Mucosa of descending colon (tissue), 3 donors: ENCODE data around the gene LRBA. TPM values are rescaled to one million over a fixed set of nuclear protein-coding genes. Genes with fewer than 3 reads are reported as not detected.

ENCODE experiments used
- ATAC-seq: fragments of 200-7000 bp; cut with Tn5 transposase; one replicate; pipeline ENCODE4 v1.9.1; 2020; ENCODE audit warnings: mild to moderate bottlenecking, moderate library complexity
- DNase-seq, 3 donors: peaks; one replicate each; pipeline ENCODE4 v3.0.0-alpha.2; 2020
- H3K36me3 ChIP-seq: fragments of 200-600 bp; one replicate; pipeline ENCODE4 v1.8.0; 2021; ENCODE audit warnings: low read depth, mild to moderate bottlenecking
- H3K4me1 ChIP-seq: fragments of 200-600 bp; one replicate; pipeline ENCODE4 v1.8.0; 2021; ENCODE audit warnings: low read depth, mild to moderate bottlenecking
- H3K4me3 ChIP-seq: fragments of 200-600 bp; one replicate; pipeline ENCODE4 v1.8.0; 2021; ENCODE audit warnings: mild to moderate bottlenecking
- H3K9me3 ChIP-seq: fragments of 200-600 bp; one replicate; pipeline ENCODE4 v1.8.0; 2021; ENCODE audit warnings: mild to moderate bottlenecking
- intact Hi-C, 2 donors: fragments of 100-400 bp; cut with DNase I in 1 of 2; cut with micrococcal nuclease in 1 of 2; formaldehyde crosslinking; loops; one replicate each; pipeline versions ENCODE4 v1.11.0 to v1.11.1; 2022; cut with DNase I, micrococcal nuclease
- total RNA-seq, 3 donors: library from RNA; stranded (reverse); fragmentation: NEBNext Ultra II Directional in 2 of 3; extraction: Animal tissue kit (Norgen Biotek cat#: 25700) in 2 of 3; gene quantifications; one replicate each; pipeline versions ENCODE4 v1.2.1 to v1.2.4, GENCODE V29; 2021 to 2023
- TF ChIP-seq, protein P1 (sequence below): fragments of 200-600 bp; IDR thresholded peaks from one replicate; pipeline ENCODE4 v1.8.0; 2022; ENCODE audit warnings: antibody characterized with exemption, mild to moderate bottlenecking
- donor health status: DM: no; HTN: no; CAD: no; lungs with moderate emphysema.
- donor health status: DM: no; HTN: no; CAD: no.
- donor health status: DM: no; HTN: yes; CAD: no.

Gene LRBA
- total RNA-seq, 3 donors from 2014 or later: 69.8 to 98.4 (median 76.2) TPM

DNA sequence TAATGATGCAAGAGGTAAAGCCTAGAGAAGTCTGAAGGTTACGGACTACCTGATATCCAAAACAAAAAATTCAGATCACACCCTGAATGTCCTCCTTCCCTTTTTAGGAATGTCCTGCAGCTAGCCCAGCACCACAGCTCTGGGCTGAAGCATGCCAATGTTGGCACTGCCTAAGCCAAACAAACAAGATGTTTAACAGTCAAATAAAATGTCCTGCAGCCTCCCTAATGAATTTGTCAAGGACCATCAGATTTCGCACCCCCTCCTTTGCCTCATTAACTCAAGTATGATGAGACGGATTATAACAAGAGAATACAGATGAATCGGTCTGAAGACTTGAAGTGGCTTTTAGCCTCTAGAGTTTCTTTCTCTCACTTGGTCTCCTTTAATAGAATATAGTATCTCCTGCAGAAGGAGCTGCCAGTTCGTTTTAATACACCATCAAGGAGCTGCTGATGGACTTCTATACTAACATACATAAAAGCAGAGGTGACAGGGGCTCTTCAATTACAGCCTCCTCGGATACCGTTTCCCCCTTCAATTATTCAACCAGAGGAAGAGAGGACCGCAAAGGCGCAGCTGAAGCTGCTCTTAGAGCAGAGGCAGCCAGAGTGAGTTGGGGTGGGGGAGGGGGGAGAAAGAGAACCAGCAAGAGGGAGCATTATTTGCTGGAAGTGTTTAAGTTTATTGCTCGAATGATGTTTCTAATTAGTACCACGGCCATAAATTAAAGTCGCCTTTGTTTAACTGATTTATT is 436.2 kb downstream of the LRBA start:
- ATAC-seq (no peak), DNase-seq (no peak)
- TF ChIP-seq, protein P1, sequence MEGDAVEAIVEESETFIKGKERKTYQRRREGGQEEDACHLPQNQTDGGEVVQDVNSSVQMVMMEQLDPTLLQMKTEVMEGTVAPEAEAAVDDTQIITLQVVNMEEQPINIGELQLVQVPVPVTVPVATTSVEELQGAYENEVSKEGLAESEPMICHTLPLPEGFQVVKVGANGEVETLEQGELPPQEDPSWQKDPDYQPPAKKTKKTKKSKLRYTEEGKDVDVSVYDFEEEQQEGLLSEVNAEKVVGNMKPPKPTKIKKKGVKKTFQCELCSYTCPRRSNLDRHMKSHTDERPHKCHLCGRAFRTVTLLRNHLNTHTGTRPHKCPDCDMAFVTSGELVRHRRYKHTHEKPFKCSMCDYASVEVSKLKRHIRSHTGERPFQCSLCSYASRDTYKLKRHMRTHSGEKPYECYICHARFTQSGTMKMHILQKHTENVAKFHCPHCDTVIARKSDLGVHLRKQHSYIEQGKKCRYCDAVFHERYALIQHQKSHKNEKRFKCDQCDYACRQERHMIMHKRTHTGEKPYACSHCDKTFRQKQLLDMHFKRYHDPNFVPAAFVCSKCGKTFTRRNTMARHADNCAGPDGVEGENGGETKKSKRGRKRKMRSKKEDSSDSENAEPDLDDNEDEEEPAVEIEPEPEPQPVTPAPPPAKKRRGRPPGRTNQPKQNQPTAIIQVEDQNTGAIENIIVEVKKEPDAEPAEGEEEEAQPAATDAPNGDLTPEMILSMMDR: no peak
- H3K4me1 ChIP-seq: no peaks in the 10 kb centered on the region
- H3K36me3 ChIP-seq: no peaks in the 10 kb centered on the region
- intact Hi-C loops: no loop called here
- no peaks in the 10 kb centered on the region for H3K9me3 ChIP-seq
- H3K4me3 ChIP-seq: no peak overlapping the region

DNA sequence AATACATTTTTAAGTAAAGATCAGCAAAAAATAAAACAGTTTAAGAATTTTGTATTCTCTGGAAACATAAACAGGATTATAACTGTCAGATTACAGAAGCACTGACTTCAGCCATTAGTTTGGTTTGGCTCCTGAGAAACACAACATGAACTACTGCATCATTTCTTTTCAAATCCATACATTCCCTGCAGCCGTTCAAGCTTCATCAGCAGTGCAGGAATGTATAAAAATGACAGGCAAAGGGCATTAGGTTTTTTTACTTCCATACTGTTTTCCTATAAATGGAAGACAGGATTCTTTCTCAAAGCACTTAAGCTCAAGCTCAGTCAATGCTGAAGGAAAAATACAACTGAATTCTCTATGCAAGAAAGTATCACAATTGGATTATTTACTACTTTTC is 437.3 kb downstream of the LRBA start:
- TF ChIP-seq, protein P1: no peak
- no peak for ATAC-seq
- H3K4me3 ChIP-seq: no peak overlapping the region
- intact Hi-C loops: no loop called here
- DNase-seq: no peak
- no peaks in the 10 kb centered on the region for H3K36me3 ChIP-seq
- H3K4me1 ChIP-seq: no peaks in the 10 kb centered on the region
- no peaks in the 10 kb centered on the region for H3K9me3 ChIP-seq

DNA sequence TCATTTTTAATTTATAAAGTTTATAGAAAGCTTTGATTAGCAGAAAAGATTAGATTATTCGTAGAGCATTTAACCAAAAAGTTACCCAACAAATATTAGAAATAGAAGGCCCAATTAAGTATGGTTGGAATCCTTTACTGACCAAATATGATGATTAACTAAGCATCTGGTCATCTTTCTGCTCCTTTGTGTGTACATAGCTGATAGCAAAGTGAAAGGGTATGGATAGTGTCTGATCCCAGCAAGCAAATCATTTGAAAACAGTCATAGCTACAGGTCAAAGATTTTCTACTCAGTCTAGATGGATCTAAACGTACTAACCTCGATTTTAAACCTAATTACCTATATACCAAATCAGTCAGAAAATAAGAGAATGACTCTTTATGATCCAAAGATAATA is 440.4 kb downstream of the LRBA start:
- no peak overlapping the region for H3K4me3 ChIP-seq
- no peaks in the 10 kb centered on the region for H3K4me1 ChIP-seq
- H3K36me3 ChIP-seq: no peaks in the 10 kb centered on the region
- no peaks in the 10 kb centered on the region for H3K9me3 ChIP-seq
- DNase-seq: no peak
- ATAC-seq: no peak
- TF ChIP-seq, protein P1: no peak
- intact Hi-C loops: no loop called here

DNA sequence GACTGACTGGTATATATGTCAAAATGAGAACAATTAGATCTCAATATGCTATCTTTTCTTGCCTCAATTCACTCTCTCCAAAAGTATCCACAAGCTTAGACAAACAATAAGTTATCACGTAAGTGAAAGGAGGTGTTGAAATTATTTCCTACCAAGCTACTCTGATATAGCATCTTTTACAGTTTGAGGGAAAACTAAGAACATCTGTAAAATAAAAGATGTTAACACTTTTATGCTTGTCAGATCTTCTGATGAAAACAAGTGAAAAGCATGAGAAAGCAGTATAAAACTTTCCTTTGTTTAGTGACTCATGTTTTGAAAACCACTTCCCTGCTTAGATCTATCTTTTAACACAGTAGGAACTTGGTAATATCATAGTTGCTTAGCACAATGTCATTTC is 441.6 kb downstream of the LRBA start:
- no peaks in the 10 kb centered on the region for H3K4me1 ChIP-seq
- no peak overlapping the region for H3K4me3 ChIP-seq
- intact Hi-C loops: no loop called here
- H3K9me3 ChIP-seq: no peaks in the 10 kb centered on the region
- TF ChIP-seq, protein P1: no peak
- ATAC-seq (no peak), DNase-seq (no peak)
- H3K36me3 ChIP-seq: no peaks in the 10 kb centered on the region

DNA sequence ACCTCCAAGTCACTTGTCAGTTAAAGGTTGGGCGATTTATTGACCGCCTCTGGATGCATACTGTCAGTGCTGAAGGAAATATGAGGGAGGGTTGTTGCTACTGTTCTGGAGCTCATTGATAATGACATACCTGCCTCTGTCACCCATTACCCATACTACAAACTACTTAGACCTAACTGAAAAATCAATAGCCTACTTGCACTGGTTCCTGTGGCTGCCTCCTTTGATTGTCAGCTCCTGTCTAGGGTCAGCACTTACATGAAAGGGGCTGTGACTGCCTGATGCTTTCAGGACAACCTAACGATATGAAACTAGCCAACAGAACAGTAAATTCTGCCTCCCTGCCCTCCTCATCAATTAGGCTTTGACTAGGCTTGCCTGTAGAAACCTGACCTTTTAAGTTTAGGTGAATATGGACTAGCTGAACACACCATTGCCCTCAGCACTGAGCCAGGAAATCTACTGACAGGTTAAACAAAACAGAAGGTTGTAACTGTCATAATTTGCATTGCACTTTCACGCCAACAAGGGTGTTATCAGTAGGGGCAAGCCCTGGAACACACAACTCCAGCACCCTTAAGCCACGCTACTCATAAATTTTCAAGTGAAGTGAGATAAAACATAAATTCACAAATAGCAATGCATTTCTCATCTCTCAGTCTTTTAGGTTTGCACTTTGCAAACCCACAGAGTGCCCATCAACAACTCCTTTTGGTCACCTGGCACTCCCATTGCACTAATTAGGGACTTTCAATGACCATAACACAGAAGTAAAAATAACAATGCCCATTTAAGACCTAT is 442.2 kb downstream of the LRBA start:
- TF ChIP-seq, protein P1: no peak
- intact Hi-C loops: no loop called here

More for the DNA sequence above, 442.2 kb downstream of the LRBA start:
- DNase-seq (no peak), ATAC-seq (no peak)
- no peaks in the 10 kb centered on the region for H3K4me1 ChIP-seq
- H3K36me3 ChIP-seq: no peaks in the 10 kb centered on the region
- H3K4me3 ChIP-seq: no peak overlapping the region
- no peaks in the 10 kb centered on the region for H3K9me3 ChIP-seq
